ENCODE results near the gene GPALPP1. TPM values are rescaled to one million over a fixed set of nuclear protein-coding genes. Genes with fewer than 3 reads are reported as not detected.

Gene GPALPP1
- total RNA-seq, 1 donor from 2014 or later: 18.5 TPM

DNA sequence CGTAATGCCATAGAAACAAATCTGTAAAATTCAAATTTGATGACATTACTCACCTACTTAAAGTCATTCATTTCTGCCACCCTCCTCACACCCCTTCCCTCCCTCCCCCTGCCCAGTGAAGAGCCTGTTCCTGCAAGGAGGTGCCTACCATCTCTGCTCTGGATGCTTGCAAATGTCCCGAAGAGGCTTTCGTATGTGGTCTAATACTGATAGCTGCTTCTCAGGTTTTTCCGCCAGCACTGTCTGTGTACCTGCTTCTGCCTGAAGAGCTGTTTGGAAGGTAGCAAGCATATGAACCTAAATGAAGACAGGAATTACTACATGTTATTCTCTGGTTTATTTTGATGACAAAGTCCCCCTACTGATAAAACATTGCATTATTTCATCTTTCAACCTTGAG is 57.1 kb downstream of the GPALPP1 start:
- H3K4me3 ChIP-seq (ENCODE audit: insufficient read depth, low read depth, low read length): peak overlapping the region; percentile 66
- no peaks in the 10 kb centered on the region for H3K9me3 ChIP-seq (ENCODE audit: insufficient read depth, low read depth, low read length)
- no peaks in the 10 kb centered on the region for H3K36me3 ChIP-seq (ENCODE audit: insufficient read depth, low read length)
- no peak overlapping the region for H3K27ac ChIP-seq (ENCODE audit: low read depth, low read length)
- H3K27me3 ChIP-seq (ENCODE audit: insufficient read depth, low read length): no peaks in the 10 kb centered on the region
- peak overlapping the region; percentile 77 for H3K9ac ChIP-seq (ENCODE audit: low read length)
- Mint-ChIP-seq H3K27me3 (ENCODE audit: low read depth, unreplicated experiment) (peaks cover 3% of the 10 kb centered on the region), H3K27ac (ENCODE audit: unreplicated experiment) (no peak overlapping the region), H3K4me3 (ENCODE audit: unreplicated experiment) (peak overlapping the region; percentile 81), H3K4me1 (ENCODE audit: low read depth, unreplicated experiment) (peaks cover 13% of the 10 kb centered on the region), H3K9me3 (ENCODE audit: unreplicated experiment) (no peaks in the 10 kb centered on the region), H3K36me3 (ENCODE audit: low read depth, unreplicated experiment) (no peaks in the 10 kb centered on the region)
- DNase-seq (ENCODE audit: low read depth) (no peak), FAIRE-seq (no peak)
- H3K4me1 ChIP-seq (ENCODE audit: insufficient read depth, low read length): peaks cover 5% of the 10 kb centered on the region
- H3K79me2 ChIP-seq (ENCODE audit: insufficient read depth, low read length): no peaks in the 10 kb centered on the region
- H4K20me1 ChIP-seq (ENCODE audit: insufficient read depth, low read length): no peaks in the 10 kb centered on the region
- no peak for TF ChIP-seq EZH2 (IDR thresholded peaks at IDR 0.05; ENCODE audit: insufficient read depth, low read length)
- TF ChIP-seq, protein P1, sequence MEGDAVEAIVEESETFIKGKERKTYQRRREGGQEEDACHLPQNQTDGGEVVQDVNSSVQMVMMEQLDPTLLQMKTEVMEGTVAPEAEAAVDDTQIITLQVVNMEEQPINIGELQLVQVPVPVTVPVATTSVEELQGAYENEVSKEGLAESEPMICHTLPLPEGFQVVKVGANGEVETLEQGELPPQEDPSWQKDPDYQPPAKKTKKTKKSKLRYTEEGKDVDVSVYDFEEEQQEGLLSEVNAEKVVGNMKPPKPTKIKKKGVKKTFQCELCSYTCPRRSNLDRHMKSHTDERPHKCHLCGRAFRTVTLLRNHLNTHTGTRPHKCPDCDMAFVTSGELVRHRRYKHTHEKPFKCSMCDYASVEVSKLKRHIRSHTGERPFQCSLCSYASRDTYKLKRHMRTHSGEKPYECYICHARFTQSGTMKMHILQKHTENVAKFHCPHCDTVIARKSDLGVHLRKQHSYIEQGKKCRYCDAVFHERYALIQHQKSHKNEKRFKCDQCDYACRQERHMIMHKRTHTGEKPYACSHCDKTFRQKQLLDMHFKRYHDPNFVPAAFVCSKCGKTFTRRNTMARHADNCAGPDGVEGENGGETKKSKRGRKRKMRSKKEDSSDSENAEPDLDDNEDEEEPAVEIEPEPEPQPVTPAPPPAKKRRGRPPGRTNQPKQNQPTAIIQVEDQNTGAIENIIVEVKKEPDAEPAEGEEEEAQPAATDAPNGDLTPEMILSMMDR (IDR thresholded peaks at IDR 0.05; ENCODE audit: insufficient read depth, low read depth, low read length): no peak
- peak overlapping the region; percentile 92 for H3K4me2 ChIP-seq (ENCODE audit: low read length)
- H2AFZ ChIP-seq (ENCODE audit: low read depth, low read length): peak overlapping the region; percentile 85

DNA sequence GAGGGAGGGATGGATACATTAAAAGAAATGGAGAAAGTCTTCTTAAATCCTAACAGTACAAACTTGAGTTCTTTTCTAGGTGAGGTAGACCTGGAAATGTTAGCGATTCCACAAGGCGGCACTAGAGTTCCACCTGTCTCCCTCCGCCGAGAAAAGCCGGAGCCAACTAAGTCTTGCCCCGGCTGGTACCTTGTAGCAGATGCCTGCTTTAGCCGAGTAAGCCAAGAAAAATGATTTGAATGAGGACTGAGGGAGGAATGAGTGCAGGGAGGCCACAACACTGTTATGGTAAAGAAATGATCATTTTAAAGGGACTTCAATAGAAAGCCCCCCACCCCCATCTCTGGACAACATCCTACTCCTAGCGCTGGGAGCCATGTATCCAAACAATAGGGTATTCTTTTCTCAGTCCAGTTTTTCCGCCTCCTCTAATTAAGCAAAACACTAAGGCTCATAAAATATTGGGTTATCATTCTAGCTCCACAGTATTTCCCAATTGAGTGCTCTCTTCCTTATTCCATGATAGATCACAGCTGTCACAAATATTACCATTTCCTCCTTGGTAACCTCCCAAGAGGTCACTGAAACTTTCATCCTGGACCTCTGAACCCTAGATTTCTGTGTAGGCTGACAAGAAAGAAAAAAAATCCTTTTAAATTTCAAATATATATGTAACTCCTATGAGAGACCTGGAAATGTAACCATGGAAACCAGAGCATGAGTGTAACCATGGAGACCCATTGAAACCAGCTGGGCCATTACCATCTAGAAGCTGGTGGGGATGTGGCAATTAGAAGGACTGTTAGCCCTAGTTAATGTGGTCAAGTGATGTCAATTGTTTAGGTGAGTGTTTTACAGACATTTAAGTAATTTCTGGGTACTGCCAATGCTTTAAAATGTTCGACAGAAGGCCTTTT is 58.3 kb downstream of the GPALPP1 start:
- Mint-ChIP-seq H3K4me1 (ENCODE audit: low read depth, unreplicated experiment) (peaks cover 10% of the 10 kb centered on the region), H3K27me3 (ENCODE audit: low read depth, unreplicated experiment) (peaks cover 3% of the 10 kb centered on the region), H3K4me3 (ENCODE audit: unreplicated experiment) (peak overlapping the region; percentile 81), H3K27ac (ENCODE audit: unreplicated experiment) (no peak overlapping the region), H3K9me3 (ENCODE audit: unreplicated experiment) (no peaks in the 10 kb centered on the region), H3K36me3 (ENCODE audit: low read depth, unreplicated experiment) (no peaks in the 10 kb centered on the region)
- TF ChIP-seq EZH2 (IDR thresholded peaks at IDR 0.05; ENCODE audit: insufficient read depth, low read length): no peak
- TF ChIP-seq, protein P1 (IDR thresholded peaks at IDR 0.05; ENCODE audit: insufficient read depth, low read depth, low read length): peak; percentile 95
- H3K36me3 ChIP-seq (ENCODE audit: insufficient read depth, low read length): no peaks in the 10 kb centered on the region
- H3K27ac ChIP-seq (ENCODE audit: low read depth, low read length): no peak overlapping the region
- peak overlapping the region; percentile 66 for H3K4me3 ChIP-seq (ENCODE audit: insufficient read depth, low read depth, low read length)
- no peaks in the 10 kb centered on the region for H3K27me3 ChIP-seq (ENCODE audit: insufficient read depth, low read length)
- H3K4me1 ChIP-seq (ENCODE audit: insufficient read depth, low read length): peaks cover 5% of the 10 kb centered on the region
- FAIRE-seq: peak; percentile 84
- H2AFZ ChIP-seq (ENCODE audit: low read depth, low read length): peak overlapping the region; percentile 85
- no peaks in the 10 kb centered on the region for H3K79me2 ChIP-seq (ENCODE audit: insufficient read depth, low read length)
- peak overlapping the region; percentile 77 for H3K9ac ChIP-seq (ENCODE audit: low read length)
- no peaks in the 10 kb centered on the region for H4K20me1 ChIP-seq (ENCODE audit: insufficient read depth, low read length)
- peak; percentile 50 for DNase-seq (ENCODE audit: low read depth)
- H3K9me3 ChIP-seq (ENCODE audit: insufficient read depth, low read depth, low read length): no peaks in the 10 kb centered on the region
- peak overlapping the region; percentile 92 for H3K4me2 ChIP-seq (ENCODE audit: low read length)
